GM18517 (cell line): Measurements from ENCODE around the gene OR14I1.

Experiments
- ATAC-seq: cut with Tn5 transposase; IDR thresholded peaks from one replicate; pipeline ENCODE4 v1.9.1; 2021; ENCODE audit warnings: mild to moderate bottlenecking, moderate library complexity; ENCODE audit not compliant: unreplicated experiment

Gene OR14I1

GRCh38 chr1:248702714-248703113 lies at the start of gene OR14I1:
OR14I1 (minus strand) TSS chr1:248702766.
- ATAC-seq, result no peak

GRCh38 chr1:248751635-248752034 lies 49.1 kb upstream of the OR14I1 start:
- ATAC-seq, result no peak

- ATAC-seq, result no peak
Measured at GRCh38 chr1:248751142-248751541, 48.6 kb upstream of the OR14I1 start.

GRCh38 chr1:248750496-248750895 lies 47.9 kb upstream of the OR14I1 start:
- ATAC-seq, result no peak

- no peak for ATAC-seq
Measured at GRCh38 chr1:248748211-248748610, 45.6 kb upstream of the OR14I1 start.

- ATAC-seq, result no peak
Measured at GRCh38 chr1:248740876-248741275, 38.3 kb upstream of the OR14I1 start.

GRCh38 chr1:248739572-248740205 lies 37.1 kb upstream of the OR14I1 start:
- ATAC-seq, result no peak

GRCh38 chr1:248737457-248737856 lies 34.9 kb upstream of the OR14I1 start:
- no peak for ATAC-seq

- no peak for ATAC-seq
Measured at GRCh38 chr1:248736977-248737376, 34.4 kb upstream of the OR14I1 start.

- no peak for ATAC-seq
Measured at GRCh38 chr1:248733566-248733965, 31.0 kb upstream of the OR14I1 start.

- no peak for ATAC-seq
Measured at GRCh38 chr1:248730507-248731335, 28.2 kb upstream of the OR14I1 start.

- no peak for ATAC-seq
Measured at GRCh38 chr1:248714248-248714647, 11.7 kb upstream of the OR14I1 start.

GRCh38 chr1:248710305-248710900 lies 7.8 kb upstream of the OR14I1 start:
- no peak for ATAC-seq

- ATAC-seq, result no peak
Measured at GRCh38 chr1:248704606-248705005, 2.0 kb upstream of the OR14I1 start.

- no peak for ATAC-seq
Measured at GRCh38 chr1:248703674-248704073, 1.1 kb upstream of the OR14I1 start.

GRCh38 chr1:248699099-248699498 lies 3.5 kb downstream of the OR14I1 start:
- ATAC-seq, result no peak

- ATAC-seq, result no peak
Measured at GRCh38 chr1:248697907-248698306, 4.7 kb downstream of the OR14I1 start.

GRCh38 chr1:248696774-248697173 lies 5.8 kb downstream of the OR14I1 start:
- ATAC-seq, result no peak

GRCh38 chr1:248696261-248696660 lies 6.3 kb downstream of the OR14I1 start:
- no peak for ATAC-seq

- no peak for ATAC-seq
Measured at GRCh38 chr1:248695451-248696132, 7.0 kb downstream of the OR14I1 start.

GRCh38 chr1:248691567-248692155 lies 10.9 kb downstream of the OR14I1 start:
- ATAC-seq, result no peak
